GM12865 (cell line): ENCODE data around the gene GALNT18.

Experiments used
- DNase-seq: peaks from one replicate; pipeline ENCODE4 v3.0.0; 2010; ENCODE audit warnings: low read depth
- H3K4me3 ChIP-seq: 2 replicates; pipeline ENCODE4 v1.5.1; 2011; ENCODE audit warnings: mild to moderate bottlenecking, low read depth, low read length, control low read depth
- CTCF ChIP-seq: IDR thresholded peaks from 2 replicates; pipeline ENCODE4 v1.5.1; 2011; ENCODE audit warnings: low read length, control low read depth, low read depth, inconsistent platforms; ENCODE audit not compliant: insufficient read depth; ENCODE audit errors: missing control alignments

Gene GALNT18

GRCh38 chr11:11433960-11434359, 187.8 kb downstream of the GALNT18 start:
- no peak for TF ChIP-seq CTCF
- H3K4me3 ChIP-seq = no peak overlapping the region
- DNase-seq = no peak

- DNase-seq = no peak
- no peak for TF ChIP-seq CTCF
- no peak overlapping the region for H3K4me3 ChIP-seq
Observed at GRCh38 chr11:11432621-11433319, 189.0 kb downstream of the GALNT18 start.

- no peak overlapping the region for H3K4me3 ChIP-seq
- DNase-seq = no peak
- no peak for TF ChIP-seq CTCF
Observed at GRCh38 chr11:11430431-11430830, 191.4 kb downstream of the GALNT18 start.

- DNase-seq = no peak
- H3K4me3 ChIP-seq = no peak overlapping the region
- TF ChIP-seq CTCF = no peak
Observed at GRCh38 chr11:11428714-11429113, 193.1 kb downstream of the GALNT18 start.

- no peak overlapping the region for H3K4me3 ChIP-seq
- no peak for DNase-seq
- no peak for TF ChIP-seq CTCF
Observed at GRCh38 chr11:11427542-11427941, 194.3 kb downstream of the GALNT18 start.

- no peak for DNase-seq
- TF ChIP-seq CTCF = no peak
- H3K4me3 ChIP-seq = no peak overlapping the region
Observed at GRCh38 chr11:11427140-11427539, 194.7 kb downstream of the GALNT18 start.
